Measurements from ENCODE around the gene FLT3LG. TPM values are rescaled to one million over a fixed set of nuclear protein-coding genes. Genes with fewer than 3 reads are reported as not detected.
"Not testable (repeated sequence)": the region's sequence is repeated elsewhere in the genome, so short reads cannot be mapped to it uniquely, and the experiment has no call there.

The FLT3LG gene
- total RNA-seq, 1 donor from 2014 or later: 1.2 TPM

DNA sequence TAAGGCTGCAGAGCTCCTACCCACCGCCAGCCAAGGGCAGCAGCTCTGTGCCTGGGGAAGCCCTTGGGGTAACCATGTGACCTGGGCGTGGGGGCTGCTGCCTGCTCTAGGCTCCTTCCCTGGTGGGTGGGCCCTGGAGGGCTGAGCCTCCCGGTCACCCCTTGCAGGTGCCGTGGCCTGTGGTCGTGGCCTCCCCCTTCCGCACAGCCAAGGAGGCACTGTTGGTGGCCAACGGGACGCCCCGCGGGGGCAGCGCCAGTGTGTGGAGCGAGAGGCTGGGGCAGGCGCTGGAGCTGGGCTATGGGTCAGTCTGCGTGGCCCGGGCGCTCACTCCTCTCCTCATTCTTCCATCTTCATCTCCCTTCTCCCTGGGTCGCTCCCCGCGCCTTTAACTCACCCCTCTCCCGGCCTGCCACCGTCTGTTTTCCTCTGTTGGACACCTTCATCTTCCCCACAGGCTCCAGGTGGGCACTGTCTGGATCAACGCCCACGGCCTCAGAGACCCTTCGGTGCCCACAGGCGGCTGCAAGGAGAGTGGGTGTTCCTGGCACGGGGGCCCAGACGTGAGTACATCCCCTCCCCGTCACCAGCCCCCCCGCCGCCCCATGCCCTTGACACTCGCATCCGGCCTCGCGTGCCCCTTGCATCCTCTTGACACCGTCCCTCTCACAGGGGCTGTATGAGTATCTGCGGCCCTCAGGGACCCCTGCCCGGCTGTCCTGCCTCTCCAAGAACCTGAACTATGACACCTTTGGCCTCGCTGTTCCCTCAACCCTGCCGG is 9.9 kb upstream of the FLT3LG start:
- no peak for DNase-seq

DNA sequence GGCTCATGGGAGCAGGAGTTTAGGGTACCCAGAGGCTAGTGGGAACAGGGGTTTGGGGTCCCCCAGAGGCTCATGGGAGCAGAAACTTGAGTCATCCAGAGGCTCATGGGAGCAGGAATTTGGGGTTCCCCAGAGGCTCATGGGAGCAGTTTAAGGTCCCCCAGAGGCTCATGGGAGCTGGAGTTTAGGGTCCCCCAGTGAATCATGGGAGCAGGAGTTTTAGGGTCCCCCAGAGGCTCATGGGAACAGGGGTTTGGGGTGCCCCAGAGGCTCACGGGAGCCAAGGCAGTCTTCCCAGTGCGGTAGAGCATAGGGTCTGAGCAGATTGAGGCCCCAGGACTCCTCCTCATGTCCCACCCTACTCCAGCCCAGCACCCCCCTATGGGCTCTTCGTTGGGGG is 8.6 kb upstream of the FLT3LG start:
- DNase-seq: no peak

DNA sequence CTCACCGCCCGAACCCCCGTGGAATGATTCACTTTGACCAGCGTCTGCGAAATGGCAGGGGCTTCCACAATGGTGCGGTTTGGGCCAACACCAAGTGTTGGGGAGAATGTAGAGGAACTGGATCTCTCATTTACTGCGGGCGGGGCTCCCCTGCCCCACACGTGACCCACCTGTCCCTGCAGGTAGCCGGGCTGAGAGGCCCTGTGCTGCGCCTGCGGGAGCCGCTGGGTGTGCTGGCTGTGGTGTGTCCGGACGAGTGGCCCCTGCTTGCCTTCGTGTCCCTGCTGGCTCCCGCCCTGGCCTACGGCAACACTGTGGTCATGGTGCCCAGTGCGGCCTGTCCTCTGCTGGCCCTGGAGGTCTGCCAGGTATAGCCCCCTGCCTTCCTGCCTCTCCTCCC is 5.8 kb upstream of the FLT3LG start:
- no peak for DNase-seq

DNA sequence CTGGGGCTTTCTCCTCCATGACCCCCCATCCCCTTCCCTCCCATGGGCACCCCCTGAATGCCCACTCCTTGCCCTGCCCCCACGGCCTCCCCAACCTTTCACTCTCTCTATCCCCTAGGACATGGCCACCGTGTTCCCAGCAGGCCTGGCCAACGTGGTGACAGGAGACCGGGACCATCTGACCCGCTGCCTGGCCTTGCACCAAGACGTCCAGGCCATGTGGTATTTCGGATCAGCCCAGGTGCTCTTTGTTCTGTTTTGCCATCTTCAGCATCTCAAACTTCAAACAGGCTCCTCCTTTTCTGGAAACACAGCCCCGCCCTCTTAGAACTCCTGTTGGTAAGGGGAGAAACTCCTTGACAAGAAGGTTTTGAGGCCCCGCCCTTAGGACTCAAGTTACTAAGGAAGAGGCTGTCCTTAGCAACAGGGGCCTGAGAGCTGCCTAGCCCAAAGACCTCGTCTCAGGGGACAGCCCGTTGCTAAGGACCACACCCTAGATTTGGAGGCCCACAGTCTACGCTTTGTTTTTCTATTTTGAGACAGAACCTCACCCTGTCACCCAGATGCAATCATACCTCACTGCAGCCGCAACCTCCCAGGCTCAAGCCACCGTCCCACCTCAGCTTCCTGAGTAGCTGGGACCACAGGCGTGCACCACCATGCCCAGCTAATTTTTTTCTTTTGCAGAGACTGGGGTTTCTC is 5.1 kb upstream of the FLT3LG start:
- DNase-seq: no peak

DNA sequence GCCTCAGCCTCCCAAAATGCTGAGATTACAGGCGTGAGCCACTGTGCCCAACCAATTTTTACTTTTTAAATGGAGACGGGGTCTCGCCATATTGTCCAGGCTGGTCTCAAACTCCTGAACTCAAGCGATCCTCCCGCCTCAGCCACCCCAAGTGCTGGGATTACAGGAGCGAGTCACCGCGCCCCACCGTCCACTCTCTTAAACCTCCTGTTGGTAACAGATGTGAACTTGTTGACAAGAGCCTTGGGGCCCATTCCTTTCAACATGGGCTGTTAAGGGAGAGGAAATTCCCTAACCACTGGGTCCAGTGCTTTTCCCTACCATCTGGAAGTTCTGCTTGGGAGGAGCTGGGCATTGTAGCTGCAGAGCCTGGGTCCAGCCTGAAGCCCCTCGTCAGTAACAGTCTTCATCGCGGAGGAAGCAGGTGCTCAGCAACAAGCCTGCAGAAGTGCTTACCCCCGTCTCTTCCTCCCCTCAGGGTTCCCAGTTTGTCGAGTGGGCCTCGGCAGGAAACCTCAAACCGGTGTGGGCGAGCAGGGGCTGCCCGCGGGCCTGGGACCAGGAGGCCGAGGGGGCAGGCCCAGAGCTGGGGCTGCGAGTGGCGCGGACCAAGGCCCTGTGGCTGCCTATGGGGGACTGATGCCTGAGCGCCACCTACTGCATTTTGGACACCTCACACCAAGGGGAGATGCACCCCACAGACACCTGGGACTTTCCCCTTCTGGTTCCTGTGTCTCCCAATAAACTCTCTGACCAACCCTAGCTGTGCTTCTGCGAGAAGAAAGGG is 4.0 kb upstream of the FLT3LG start:
- DNase-seq: no peak

DNA sequence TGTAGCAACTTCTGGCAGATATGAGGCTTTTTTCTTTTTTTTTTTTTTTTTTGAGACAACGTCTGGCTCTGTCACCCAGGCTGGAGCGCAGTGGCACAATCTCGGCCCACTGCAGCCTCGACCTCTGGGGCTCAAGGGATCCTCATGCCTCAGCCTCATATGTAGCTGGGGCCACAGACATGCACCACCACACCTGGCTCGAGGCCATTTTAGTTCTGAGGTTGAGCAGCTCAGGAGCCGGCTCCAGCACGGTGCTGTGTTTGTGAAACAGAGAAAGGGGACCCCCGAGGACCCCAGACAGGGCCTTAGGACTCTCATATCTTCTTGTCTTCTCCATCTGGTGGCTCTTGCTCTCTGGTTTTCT is 3.4 kb upstream of the FLT3LG start:
- DNase-seq: no peak

DNA sequence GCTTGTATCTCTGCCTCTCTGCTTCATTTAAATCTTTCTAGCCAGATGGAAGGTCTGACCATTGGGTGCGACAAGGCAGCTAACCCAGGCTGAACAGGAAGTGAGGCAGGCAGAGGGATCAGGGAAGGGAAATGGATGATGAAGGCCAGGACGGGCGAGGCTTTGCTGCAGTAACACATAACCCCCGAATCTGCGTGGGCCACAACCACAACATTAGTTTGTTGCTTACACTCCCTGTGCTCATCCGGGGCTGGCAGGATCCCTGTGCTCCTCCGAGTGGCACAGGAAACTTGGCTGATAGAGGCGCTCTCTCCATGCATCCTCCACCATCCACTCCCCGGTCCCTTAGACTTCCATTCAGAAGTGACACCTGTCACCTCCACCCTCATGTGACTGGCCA is 1.1 kb upstream of the FLT3LG start:
- no peak for DNase-seq

DNA sequence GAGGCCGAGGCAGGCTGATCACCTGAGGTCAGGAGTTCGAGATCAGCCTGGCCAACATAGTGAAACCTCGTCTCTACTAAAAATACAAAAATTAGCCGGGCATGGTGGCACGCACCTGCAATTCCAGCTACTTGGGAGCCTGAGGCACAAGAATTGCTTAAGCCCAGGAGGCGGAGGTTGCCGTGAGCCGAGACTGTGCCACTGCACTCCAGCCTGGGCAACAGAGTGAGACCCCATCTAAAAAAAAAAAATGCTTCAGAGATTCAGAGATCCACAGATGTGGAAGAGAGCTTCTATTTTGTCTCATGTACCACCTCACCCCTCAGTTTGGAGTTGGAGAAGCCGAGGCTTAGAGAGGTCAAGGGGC is 531 bp upstream of the FLT3LG start:
- DNase-seq: not testable (repeated sequence)

DNA sequence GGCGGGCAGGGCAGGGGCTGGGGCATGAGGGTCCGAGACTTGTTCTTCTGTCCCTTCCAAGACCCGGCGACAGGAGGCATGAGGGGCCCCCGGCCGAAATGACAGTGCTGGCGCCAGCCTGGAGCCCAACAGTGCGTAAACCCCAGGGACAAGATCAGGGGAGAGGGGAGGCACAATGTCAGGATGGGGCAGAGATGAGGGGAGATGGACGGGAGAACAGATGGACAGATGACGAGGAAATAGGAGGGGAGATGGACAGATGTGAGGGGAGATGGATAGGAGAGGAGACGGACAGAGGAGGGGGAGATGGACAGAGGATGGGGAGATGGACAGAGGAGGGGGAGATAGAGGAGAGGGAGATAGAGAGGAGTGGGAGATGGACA is 518 bp downstream of the FLT3LG start:
- DNase-seq: no peak

DNA sequence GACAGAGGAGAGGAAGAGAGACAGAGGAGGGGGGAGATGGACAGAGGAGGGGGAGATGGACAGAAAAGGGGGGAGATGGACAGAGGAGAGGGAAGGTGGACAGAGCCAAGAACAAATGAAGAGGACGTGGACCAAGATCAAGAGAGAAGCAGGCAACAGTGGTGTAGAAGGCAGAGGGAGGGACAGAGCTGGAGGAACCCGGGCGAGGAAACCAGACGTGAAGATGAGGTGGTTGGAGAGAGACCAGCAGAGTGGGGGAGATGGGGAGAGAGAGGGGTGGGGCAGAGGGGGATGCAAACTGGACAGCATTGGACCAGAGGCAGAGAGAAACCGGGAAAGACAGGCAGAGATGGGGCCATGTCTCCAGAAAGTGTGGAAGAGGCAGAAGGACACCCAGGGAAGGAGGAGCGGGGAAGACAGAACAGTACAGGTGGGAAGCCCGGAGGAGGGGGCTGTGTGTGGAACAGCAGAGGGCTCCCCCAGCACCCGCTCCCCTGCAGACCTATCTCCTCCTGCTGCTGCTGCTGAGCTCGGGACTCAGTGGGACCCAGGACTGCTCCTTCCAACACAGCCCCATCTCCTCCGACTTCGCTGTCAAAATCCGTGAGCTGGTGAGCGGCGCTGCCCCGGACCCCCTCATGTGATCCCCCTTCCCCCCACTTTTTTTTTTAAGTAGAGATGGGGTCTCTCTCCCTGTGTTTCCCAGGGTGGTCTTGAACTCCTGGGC is 1.3 kb downstream of the FLT3LG start:
- no peak for DNase-seq

DNA sequence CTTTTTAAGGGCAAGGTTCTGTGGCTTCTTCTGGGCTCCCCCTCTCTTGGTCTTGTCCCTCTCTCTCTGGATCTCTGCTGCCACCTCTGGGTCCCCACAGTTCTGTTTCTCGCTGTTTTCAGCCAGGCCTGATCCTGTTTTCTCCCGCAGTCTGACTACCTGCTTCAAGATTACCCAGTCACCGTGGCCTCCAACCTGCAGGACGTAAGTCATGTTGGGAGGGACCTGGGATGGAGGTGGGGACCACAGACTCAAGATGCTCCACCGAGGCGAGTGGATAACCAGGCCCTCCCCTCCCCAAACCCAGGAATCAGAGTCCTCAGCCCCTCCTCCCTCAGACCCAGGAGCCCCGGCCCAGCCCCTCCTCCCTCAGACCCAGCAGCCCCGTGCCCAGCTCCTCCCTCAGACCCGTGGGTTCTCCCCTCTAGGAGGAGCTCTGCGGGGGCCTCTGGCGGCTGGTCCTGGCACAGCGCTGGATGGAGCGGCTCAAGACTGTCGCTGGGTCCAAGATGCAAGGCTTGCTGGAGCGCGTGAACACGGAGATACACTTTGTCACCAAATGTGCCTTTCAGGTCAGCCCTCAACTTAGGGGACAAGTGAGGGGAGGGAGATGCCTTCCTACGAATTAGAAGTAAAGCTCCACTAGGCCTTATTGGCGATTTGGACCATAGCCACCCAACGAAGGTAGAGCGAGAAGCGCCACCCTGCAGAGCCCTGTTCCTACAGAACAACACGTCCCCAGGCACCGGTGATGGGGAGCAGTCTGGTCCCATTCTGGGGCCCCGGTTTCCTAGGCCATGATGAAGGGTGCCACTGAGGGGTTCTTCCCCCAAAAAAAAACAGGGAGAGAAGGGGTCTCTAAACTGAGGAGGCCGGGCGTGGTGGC is 2.2 kb downstream of the FLT3LG start:
- DNase-seq: peak; percentile 68

DNA sequence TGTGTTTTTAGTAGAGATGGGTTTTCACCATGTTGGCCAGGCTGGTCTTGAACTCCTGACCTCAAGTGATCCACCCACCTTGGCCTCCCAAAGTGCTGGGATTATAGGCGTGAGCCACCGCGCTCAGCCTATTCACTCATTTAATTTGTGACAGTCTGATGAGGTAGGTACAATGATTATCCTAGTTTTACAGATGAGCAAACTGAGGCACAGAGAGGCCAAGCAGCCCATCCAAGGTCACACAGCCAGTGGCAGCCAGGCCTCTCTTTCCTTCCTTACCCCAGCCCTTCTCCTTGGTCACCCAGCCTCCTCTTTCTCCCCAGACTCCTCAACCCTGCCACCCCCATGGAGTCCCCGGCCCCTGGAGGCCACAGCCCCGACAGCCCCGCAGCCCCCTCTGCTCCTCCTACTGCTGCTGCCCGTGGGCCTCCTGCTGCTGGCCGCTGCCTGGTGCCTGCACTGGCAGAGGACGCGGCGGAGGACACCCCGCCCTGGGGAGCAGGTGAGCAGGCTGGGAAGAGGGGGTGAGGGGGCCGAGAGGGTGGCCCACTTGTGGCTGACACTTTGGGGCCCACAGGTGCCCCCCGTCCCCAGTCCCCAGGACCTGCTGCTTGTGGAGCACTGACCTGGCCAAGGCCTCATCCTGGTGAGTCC is 6.1 kb downstream of the FLT3LG start:
- no peak for DNase-seq

DNA sequence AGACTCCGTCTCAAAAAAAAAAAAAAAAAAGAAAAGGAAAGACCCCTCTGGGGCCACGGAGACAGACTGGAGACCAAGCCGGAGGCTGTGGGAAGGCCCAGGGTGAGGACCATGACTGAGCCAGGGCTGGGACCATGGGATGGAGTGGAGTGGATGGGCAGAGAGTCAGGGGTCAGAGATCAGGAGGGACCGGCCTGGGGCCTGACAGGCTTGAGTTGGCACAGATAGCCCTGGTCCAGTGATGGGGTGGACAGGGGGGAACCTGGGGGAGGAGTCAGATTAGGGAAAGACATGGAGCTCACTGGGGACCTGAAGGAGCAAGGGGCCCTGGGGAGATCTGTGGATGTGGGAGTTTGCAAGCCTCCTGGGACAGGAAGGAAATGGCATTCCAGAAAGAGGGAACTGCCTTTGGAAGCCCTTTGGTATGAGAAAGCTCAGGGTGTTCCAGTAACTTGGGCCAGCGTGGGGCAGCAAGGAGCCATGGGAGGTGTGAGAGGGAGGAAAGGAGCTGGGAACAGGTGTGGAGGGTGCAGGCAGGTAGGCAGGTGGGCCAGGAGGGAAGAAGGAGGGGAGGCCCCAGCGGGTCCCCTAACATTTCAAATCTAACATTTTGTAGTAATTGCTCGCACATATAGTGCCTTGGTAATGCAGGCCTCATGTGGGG is 7.1 kb downstream of the FLT3LG start:
- DNase-seq: no peak

DNA sequence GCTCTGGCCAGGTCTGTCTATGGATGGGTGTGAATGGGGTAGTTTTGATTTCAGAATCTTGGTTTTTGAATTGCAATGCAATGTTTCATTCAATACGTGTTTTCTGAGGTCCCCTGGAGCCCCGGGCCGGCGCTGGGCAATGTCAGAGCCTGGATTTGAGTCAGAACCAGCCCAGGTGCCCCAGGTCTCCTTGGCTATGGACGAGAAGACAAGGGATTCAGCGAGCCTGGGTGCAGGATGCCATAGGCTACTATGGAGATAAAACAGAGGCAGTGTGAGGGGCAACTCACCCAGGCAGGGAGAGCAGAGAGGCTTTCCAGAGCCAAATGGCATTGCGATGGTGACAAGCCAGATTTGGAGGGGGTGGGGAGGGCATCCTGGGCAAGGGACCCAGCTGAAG is 12.2 kb downstream of the FLT3LG start:
- no peak for DNase-seq

DNA sequence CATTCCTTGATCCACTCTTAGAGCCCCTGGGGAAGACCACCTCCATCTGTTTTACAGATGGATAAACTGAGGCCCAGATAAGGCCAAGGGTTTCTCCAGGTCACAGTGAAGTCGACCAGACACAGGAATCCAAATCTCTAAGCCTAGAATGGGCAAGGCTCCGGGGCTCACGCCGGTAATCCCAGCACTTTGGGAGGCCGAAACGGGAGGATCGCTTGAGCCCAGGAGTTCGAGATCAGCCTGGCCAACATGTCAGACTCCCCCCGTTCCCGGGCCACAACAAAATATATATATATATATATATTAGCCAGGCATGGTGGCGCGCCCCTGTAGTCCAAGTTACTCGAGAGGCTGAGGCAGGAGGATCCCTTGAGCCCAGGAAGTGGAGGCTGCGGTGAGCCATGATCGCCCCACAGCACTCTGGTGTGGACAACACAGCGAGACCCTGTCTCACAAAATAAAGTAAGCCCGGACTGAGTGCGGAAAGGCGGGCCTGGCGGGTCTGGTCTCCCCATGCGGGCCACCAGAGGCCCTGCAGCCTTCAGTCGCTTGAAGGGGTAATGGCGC is 12.8 kb downstream of the FLT3LG start:
- DNase-seq: no peak

DNA sequence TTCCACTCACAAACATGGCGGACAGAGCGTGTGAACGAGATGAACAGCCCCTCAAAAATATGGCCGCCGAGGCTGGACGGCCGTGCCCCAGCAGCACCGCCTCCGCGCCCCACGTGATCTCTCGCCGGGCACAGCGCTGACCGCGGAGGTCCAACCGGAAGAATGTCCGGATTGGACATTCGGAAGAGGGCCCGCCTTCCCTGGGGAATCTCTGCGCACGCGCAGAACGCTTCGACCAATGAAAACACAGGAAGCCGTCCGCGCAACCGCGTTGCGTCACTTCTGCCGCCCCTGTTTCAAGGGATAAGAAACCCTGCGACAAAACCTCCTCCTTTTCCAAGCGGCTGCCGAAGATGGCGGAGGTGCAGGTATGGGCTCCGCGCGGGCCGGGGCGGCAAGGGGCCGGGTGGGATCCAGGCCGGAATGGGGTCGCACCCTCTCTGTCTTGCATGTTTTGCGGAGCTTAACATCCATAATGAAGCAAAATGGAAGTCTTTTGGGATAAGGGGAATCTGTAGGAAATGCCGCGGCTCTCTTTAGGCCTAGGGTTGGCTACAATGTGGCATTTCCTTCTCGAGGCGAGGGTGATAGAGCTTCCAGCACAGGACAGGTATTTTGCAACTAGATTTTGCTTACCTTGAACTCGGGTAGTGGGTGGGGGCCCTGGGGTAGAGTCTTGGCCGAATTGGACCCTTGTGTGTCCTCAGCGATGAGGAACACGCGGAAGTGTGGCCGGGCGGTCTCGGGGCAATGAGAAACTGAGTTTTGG is 13.4 kb downstream of the FLT3LG start, which contains the start of gene RPL13A:
Gene RPL13A, plus strand, starts transcription at position 332 of the 769 bp plus-strand sequence. Its CDS starts 22 bp downstream, at position 354.
- DNase-seq: peak; percentile 100

DNA sequence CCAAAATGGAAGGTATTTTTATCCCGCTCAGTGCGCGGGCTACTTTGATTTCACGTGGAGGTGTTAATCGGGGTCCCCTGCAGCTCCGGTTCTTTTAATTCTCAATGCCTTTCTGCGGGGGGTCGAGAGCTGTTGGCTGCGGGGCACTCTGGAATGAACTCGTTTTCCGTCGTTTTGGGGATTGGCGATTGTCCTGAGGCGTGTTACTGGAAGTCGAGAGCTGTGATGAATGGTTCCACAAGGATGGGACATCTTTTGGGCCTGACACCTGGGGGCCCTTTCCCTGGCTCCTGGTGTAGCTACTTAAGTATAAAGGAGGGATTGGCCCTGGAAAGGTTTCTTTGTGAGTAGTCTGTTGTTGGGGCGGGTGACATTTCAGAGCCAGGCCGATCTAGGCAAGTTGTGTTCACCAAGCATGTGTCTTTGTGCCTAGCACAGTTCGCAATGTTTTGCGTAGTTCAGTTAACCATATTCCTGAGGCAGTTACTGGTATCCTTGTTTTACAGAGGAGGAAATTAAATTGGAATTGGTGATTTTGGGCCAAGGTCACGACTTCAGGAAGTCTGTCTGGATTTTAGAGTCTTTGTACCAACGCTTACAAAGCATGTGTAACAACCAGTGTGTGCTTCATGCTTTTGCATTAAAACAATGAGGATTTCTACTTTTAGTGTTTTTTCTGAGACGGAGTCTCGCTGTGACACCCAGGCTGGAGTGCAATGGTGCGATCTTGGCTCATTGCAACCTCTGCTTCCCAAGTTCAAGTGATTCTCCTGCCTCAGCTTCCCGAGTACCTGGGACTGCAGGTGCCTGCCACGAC is 14.2 kb downstream of the FLT3LG start:
- peak; percentile 67 for DNase-seq

DNA sequence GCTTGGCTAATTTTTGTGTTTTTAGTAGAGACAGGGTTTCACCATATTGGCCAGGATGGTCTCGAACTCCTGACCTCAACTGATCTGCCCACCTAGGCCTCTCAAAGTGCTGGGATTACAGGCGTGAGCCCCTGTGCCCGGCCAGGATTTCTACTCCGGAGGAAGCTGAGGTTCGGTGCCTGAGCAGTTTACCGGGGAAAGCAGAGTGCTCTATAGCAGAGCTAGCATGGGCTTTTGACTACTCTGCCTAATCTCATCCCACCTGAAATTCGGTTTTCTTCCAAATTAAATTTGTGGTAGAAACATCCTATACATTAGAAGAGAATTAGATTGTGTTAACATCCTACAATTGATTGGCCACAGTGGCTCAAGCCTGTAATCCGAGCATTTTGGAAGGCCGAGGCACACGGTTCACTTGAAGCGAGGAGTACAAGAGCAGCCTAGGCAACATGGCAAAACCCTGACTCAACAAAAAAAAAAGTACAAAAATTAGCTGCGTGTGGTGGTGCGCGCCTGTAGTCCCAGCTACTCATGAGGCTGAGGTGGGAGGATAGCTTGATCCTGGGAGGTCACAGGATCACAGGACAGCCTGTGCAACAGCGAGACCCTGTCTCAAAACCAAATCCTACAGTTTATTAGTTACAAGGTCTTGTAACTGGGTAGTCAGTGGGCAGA is 15.0 kb downstream of the FLT3LG start:
- DNase-seq: no peak

Data from dermis blood vessel endothelial cell (primary cell).